HT-29 (cell line): ENCODE results near the gene ZXDB. TPM values are rescaled to one million over a fixed set of nuclear protein-coding genes. Genes with fewer than 3 reads are reported as not detected.
"Not testable (repeated sequence)": the region's sequence is repeated elsewhere in the genome, so short reads cannot be mapped to it uniquely, and the experiment has no call there.

Source experiments
- DNase-seq: peaks from one replicate; pipeline ENCODE4 v3.0.0-alpha.2; 2015; ENCODE audit warnings: low spot score
- total RNA-seq: library from RNA; depleted of rRNA; stranded (reverse); fragments of >200 nt; shearing (Covaris generic); gene quantifications from 2 replicates; pipeline ENCODE4 v1.2.3, GENCODE V29; 2014; rRNA removed

ZXDB gene
- total RNA-seq, result 0.03 TPM in 1 of 2 replicates, not detected in the other

DNA sequence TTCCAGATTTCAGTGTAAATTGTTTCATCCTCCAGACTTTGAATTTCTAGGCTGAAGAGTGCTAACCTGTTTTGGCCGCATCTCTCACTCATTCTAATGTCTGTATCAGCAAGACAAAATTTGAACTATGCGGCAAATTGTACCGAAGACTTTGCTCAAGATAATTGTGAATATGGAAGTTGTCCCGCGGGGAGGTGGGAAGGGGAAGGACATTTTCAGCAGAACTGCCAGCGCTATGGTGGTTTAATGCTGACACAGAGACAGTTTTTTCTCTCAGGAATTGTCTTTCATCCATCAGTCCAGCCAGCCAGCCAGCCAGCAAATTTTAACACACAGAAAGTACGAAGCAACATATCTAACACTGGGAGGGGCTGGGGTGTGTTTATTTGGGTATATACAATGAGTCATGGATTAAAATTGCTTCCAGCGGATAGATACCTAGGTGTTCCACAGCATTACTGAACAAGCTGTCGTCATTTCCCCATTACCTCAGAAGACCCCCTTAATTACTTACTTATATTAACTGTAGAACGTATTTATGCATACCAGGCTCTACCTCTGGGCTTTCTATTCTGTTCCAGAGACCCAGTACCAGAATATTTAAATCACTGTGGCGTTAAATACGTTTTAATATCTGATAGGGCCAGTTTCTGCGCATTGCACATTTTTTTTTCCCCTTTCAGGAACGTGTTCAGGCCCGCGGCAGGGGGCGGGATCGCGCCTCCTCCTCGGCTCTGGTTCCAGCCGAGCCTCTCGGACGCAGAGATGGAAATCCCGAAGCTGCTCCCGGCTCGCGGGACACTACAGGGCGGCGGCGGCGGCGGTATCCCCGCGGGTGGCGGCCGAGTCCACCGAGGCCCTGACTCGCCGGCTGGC, at the start of gene ZXDB:
Gene ZXDB, plus strand, starts transcription at position 728 of the 876 bp plus-strand sequence. Its CDS starts 38 bp downstream, at position 766.
- DNase-seq, result not testable (repeated sequence)

DNA sequence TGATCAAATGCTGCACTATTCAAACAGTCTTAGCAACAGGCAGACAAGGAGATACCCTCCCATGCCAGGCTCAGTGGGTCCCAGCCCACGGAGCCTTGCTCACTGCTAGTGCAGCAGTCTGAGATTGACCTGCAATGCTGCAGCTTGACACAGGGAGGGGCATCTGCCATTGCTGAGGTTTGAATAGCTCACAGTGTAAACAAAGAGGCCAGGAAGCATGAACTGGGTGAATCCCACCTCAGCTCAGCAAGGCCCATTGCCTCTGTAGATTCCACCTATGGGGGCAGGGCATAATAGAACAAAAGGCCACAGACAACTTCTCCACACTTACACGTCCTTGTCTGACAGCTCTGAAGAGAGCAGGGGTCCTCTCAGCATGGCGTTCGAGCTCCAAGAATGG, 26.6 kb upstream of the ZXDB start:
- DNase-seq, result no peak

- DNase-seq, result peak; percentile 28
These were observed 18.1 kb upstream of the ZXDB start for GRCh38 chrX:57573754-57574153.

DNA sequence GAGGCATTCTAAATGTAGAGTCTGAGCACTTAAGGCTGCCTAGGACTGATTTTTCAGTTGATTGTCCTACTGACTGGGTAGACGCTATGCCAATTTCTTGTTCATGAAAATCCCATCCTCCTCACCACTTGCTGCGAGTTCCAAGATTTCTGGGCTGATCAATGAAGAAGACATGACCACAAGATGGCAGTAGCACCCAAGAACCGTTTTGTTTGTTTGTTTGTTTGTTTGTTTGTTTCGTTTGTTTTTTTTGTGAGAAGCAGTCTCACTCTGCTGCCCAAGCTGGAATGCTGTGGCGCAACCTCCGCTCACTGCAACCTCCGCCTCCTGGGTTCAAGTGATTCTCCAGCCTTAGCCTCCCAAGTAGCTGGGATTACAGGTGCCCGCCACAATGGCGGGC, 8.9 kb upstream of the ZXDB start:
- peak; percentile 22 for DNase-seq

- DNase-seq, result no peak
These were observed 8.3 kb upstream of the ZXDB start for GRCh38 chrX:57583477-57583876.

DNA sequence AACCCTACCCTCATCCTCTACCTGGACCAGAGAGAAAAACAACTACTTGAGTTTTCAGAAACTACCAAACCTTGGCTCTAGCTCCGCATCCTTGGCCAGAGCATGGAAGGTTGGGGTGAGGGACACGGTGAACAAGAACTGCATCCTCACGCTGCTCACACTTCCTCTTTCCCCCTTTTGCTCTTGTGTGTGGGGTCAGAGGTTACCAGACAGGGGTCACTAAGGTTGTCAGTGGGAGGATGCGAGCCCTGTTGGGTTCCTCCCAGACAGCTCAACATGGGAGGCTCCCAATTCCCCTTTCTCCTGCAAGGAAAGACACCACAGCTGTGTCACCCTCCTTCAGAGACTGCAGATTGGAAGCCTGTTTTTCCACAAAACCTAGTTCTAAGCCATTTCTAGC, 5.5 kb upstream of the ZXDB start:
- no peak for DNase-seq

- DNase-seq, result no peak
These were observed 4.7 kb upstream of the ZXDB start for GRCh38 chrX:57587062-57587461.

GRCh38 chrX:57587607-57588006, 4.2 kb upstream of the ZXDB start:
- no peak for DNase-seq

DNA sequence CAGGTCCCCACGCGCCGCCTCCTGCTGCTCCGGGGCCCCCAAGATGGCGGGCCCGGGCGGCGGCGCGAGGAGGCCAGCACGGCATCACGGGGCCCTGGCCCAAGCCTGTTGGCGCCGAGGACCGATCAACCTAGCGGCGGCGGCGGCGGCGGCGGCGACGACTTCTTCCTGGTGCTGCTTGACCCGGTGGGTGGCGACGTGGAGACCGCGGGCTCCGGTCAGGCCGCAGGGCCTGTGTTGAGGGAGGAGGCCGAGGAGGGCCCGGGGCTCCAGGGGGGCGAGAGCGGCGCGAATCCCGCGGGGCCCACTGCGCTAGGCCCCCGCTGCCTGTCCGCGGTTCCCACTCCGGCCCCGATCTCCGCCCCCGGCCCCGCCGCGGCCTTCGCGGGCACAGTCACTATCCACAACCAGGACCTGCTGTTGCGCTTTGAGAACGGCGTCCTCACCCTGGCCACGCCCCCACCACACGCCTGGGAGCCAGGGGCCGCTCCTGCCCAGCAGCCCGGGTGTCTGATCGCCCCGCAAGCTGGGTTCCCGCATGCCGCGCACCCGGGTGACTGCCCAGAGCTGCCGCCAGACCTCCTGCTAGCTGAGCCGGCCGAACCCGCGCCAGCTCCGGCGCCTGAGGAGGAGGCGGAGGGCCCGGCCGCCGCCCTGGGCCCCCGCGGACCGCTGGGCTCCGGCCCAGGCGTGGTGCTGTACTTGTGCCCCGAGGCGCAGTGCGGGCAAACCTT, 516 bp downstream of the ZXDB start:
- DNase-seq, result not testable (repeated sequence)

DNA sequence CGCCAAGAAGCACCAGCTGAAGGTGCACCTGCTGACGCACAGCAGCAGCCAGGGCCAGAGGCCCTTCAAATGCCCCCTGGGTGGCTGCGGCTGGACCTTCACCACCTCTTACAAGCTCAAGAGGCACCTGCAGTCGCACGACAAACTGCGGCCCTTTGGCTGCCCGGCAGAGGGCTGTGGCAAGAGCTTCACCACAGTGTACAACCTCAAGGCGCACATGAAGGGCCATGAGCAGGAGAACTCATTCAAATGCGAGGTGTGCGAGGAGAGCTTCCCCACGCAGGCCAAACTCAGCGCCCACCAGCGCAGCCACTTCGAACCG, 1.0 kb downstream of the ZXDB start:
- DNase-seq, result not testable (repeated sequence)

DNA sequence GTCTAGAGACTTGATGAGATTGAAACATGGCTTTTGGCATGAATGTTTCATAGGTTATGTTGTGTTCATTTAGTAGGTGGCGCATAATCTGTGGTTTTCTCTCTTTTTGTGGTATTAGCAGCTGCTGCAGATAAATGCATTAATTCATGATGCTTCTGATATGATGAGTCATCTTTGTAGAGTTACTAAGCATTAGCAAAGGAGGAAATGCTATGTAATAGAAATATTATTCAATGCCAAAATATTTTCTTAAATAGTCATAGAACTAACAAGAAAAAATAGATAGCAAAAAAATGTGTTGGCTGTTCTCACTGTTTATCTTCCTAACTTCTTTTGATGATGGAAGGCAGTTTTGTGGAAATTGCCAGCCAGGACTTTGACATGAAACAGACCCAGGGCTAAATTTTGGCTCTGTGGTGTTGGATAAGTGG, 3.6 kb downstream of the ZXDB start:
- peak; percentile 11 for DNase-seq

DNA sequence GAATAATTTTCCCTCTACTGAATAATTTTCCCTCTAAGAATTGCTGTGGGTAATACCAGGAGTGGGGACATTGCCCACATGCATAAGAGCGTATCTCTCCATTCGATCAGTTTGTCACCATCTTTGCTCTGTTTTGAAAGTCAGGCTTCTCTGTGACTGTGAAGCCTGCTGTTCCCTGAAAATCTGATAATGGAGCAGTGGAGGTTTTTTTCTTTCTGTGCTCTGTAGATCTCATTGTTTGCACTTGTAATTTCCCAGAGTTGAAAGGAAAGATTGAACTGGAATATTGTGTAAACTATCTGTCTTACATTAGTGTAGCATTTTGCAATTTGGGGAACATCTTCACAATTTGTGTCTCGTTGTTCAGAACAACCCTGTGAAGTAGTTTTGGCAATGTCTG, 4.3 kb downstream of the ZXDB start:
- DNase-seq, result no peak

DNA sequence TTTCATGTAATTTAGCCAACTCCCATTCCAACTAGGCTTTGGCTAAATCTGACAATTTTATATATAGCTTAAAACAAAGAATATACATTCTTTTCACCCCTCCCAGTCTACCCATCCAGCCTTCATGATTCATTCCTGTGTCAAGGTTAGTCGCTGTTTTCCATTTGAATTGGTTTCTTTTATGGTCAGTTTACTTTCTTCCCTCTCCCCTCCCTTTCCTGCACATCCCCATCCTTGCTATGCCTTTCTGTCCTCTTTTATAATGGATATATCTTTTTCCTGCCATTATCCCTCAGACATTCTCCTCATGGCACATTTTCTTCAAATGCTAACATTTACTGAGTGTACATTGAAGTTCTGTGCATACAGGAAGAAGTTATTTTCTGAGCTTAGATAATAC, 4.7 kb downstream of the ZXDB start:
- no peak for DNase-seq

- DNase-seq, result no peak
These were observed 15.7 kb downstream of the ZXDB start for GRCh38 chrX:57607295-57608187.

DNA sequence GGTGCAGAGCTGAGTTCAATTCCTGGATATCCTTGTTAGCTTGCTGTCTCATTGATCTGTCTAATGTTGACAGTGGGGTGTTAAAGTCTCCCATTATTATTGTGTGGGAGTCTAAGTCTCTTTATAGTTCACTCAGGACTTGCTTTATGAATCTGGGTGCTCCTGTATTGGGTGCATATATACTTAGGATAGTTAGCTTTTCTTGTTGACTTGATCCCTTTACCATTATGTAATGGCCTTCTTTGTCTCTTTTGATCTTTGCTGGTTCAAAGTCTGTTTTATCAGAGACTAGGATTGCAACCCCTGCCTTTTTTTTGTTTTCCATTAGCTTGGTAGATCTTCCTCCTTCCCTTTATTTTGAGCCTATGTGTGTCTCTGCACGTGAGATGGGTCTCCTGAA, 21.5 kb downstream of the ZXDB start:
- DNase-seq, result not testable (repeated sequence)

- not testable (repeated sequence) for DNase-seq
These were observed 37.6 kb downstream of the ZXDB start for GRCh38 chrX:57629438-57629837.

DNA sequence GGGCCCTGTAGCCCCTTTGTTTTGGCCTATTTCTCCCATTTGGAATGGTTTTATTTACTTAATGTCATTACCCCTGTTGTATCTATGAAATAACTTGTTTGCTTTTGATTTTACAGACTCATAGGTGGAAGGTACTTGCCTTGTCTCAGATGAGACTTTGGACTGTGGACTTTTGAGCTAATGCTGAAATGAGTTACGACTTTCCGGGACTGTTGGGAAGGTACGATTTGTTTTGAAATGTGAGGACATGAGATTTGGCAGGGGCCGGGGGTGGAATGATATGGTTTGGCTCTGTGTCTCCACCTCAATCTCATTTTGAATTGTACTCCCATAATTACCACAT, 48.8 kb downstream of the ZXDB start:
- no peak for DNase-seq

DNA sequence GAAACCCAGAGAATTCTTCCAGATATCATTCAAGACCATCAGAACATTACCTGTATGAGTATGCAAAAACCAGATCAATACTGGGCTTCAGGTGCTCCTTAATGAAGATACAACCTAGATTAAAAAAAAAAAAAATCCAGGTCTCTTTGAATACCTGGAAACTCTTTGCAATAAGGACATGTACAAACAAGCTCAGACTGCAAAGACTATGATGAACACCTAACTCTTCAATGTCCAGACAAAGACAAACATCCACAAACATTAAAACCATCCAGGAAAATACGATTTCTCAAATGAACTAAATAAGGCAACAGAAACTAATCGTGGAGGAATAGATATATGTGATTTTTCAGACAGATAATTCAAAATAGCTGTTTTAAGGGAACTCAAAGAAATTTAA, 49.5 kb downstream of the ZXDB start:
- DNase-seq, result no peak

DNA sequence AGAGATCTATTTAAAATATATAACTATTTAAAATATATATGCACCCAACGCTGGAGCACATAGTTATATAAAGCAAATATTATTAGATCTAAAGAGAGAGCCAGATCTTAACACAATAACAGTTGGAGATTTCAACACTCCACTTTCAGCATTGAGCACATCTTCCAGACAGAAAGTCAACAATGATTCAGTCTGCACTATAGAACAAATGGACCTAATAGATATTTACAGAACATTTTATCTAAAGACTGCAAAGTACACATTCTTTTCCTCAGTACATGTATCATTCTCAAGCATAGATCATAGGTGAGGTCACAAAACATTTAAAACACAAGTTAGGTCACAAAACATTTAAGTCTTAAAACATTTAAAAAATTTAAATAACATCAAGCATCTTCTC, 51.9 kb downstream of the ZXDB start:
- no peak for DNase-seq

GRCh38 chrX:57647020-57647419, 55.2 kb downstream of the ZXDB start:
- DNase-seq, result no peak
